Measurements from ENCODE around the gene ATN1.

ATN1 gene

GRCh38 chr12:6950811-6951540 lies 23.2 kb downstream of the ATN1 start, which contains the start of gene PTPN6:
Gene PTPN6 (plus strand): TSS chr12:6951356. CDS start chr12:6951513, 157 bp downstream.
- TF ChIP-seq REST (IDR thresholded peaks at IDR 0.05; ENCODE audit: insufficient replicate concordance, low read depth), result peak; percentile 66
- peak; percentile 88; the same call in 1 of the 2 replicates for TF ChIP-seq POLR2AphosphoS5 (IDR thresholded peaks at IDR 0.05; ENCODE audit: low read depth)
- TF ChIP-seq SPI1 (IDR thresholded peaks at IDR 0.05; ENCODE audit: borderline replicate concordance, low read depth), result peak; percentile 89
- TF ChIP-seq GABPA (IDR thresholded peaks at IDR 0.05; ENCODE audit: low read depth), result no peak
- Histone ChIP-seq H3K27ac (replicated peaks) (peak within 1 kb of the TSS; percentile 99), H3K27me3 (ENCODE audit: insufficient read depth, poor library complexity, severe bottlenecking) (no peaks in the 10 kb centered on the region), H3K4me3 (replicated peaks; ENCODE audit: insufficient read depth, low read length) (peak within 1 kb of the TSS; percentile 80)
- peak; percentile 94 to 96 for DNase-seq (ENCODE audit: low read depth in 1 of 2, low spot score in 1 of 2)

GRCh38 chr12:6951551-6952120 lies 23.9 kb downstream of the ATN1 start:
- Histone ChIP-seq H3K4me3 (replicated peaks; ENCODE audit: insufficient read depth, low read length) (peak overlapping the region; percentile 80), H3K27me3 (ENCODE audit: insufficient read depth, poor library complexity, severe bottlenecking) (no peaks in the 10 kb centered on the region), H3K27ac (replicated peaks) (peak overlapping the region; percentile 99)
- TF ChIP-seq CTCF (IDR thresholded peaks at IDR 0.05; ENCODE audit: insufficient read depth, low read length) (no peak), POLR2AphosphoS5 (IDR thresholded peaks at IDR 0.05; ENCODE audit: low read depth) (peak; percentile 3; the same call in 1 of the 2 replicates), REST (IDR thresholded peaks at IDR 0.05; ENCODE audit: insufficient replicate concordance, low read depth) (no peak)
- no peak for DNase-seq (ENCODE audit: low read depth in 1 of 2, low spot score in 1 of 2)

- Histone ChIP-seq H3K4me3 (replicated peaks; ENCODE audit: insufficient read depth, low read length) (peak overlapping the region; percentile 80), H3K27ac (replicated peaks) (peak overlapping the region; percentile 99), H3K27me3 (ENCODE audit: insufficient read depth, poor library complexity, severe bottlenecking) (no peaks in the 10 kb centered on the region)
- TF ChIP-seq REST (IDR thresholded peaks at IDR 0.05; ENCODE audit: insufficient replicate concordance, low read depth) (no peak), POLR2AphosphoS5 (IDR thresholded peaks at IDR 0.05; ENCODE audit: low read depth) (peak; percentile 4; the same call in 1 of the 2 replicates), SPI1 (IDR thresholded peaks at IDR 0.05; ENCODE audit: borderline replicate concordance, low read depth) (no peak), CTCF (IDR thresholded peaks at IDR 0.05; ENCODE audit: insufficient read depth, low read length) (no peak), GABPA (IDR thresholded peaks at IDR 0.05; ENCODE audit: low read depth) (no peak)
- no peak for DNase-seq (ENCODE audit: low read depth in 1 of 2, low spot score in 1 of 2)
Measured at GRCh38 chr12:6952121-6952862, 24.5 kb downstream of the ATN1 start.
